H4 (cell line): ENCODE results near the gene EFTUD2. TPM values are rescaled to one million over a fixed set of nuclear protein-coding genes. Genes with fewer than 3 reads are reported as not detected.
A peak's percentile ranks its signal among the peaks of the same experiment; 100 is the strongest.

Source experiments
- DNase-seq: peaks from one replicate; pipeline ENCODE4 v3.0.0-alpha.2; 2015; ENCODE audit warnings: low spot score
- total RNA-seq: library from RNA; depleted of rRNA; stranded (reverse); fragments of >200 nt; shearing (Covaris generic); gene quantifications from 2 replicates; pipeline ENCODE4 v1.2.3, GENCODE V29; 2014

EFTUD2 gene
- total RNA-seq, 1 experiment from 2014 or later, result 173 TPM

- DNase-seq, result no peak
Observed at GRCh38 chr17:44910231-44911106, 11.2 kb upstream of the EFTUD2 start.

GRCh38 chr17:44909681-44910144 lies 10.5 kb upstream of the EFTUD2 start:
- peak; percentile 52 for DNase-seq

- no peak for DNase-seq
Observed at GRCh38 chr17:44908761-44909326, 9.6 kb upstream of the EFTUD2 start.

GRCh38 chr17:44907729-44908470 lies 8.7 kb upstream of the EFTUD2 start:
- DNase-seq, result no peak

GRCh38 chr17:44906763-44907728 lies 7.8 kb upstream of the EFTUD2 start:
- DNase-seq, result no peak

- DNase-seq, result peak; percentile 94
Observed at GRCh38 chr17:44906010-44906646, 6.9 kb upstream of the EFTUD2 start.

GRCh38 chr17:44905006-44906000 lies 6.1 kb upstream of the EFTUD2 start:
- peak; percentile 3 for DNase-seq

- DNase-seq, result no peak
Observed at GRCh38 chr17:44904001-44904984, 5.0 kb upstream of the EFTUD2 start.

- DNase-seq, result peak; percentile 7
Observed at GRCh38 chr17:44903012-44903685, 3.9 kb upstream of the EFTUD2 start.

GRCh38 chr17:44902135-44902760 lies 3.0 kb upstream of the EFTUD2 start:
- no peak for DNase-seq

GRCh38 chr17:44901411-44901921 lies 2.2 kb upstream of the EFTUD2 start:
- DNase-seq, result peak; percentile 95

GRCh38 chr17:44900894-44901293 lies 1.6 kb upstream of the EFTUD2 start:
- DNase-seq, result peak; percentile 96

GRCh38 chr17:44898768-44899073 lies 524 bp downstream of the EFTUD2 start:
- no peak for DNase-seq

GRCh38 chr17:44894642-44895041 lies 4.6 kb downstream of the EFTUD2 start:
- no peak for DNase-seq

GRCh38 chr17:44892250-44892649 lies 7.0 kb downstream of the EFTUD2 start:
- DNase-seq, result no peak

GRCh38 chr17:44889003-44889402 lies 10.2 kb downstream of the EFTUD2 start:
- no peak for DNase-seq
